ENCODE measurements around the gene STAB1.

STAB1 gene

GRCh38 chr3:52495777-52496602, 852 bp downstream of the STAB1 start:
- TF ChIP-seq CTCF (IDR thresholded peaks at IDR 0.05; ENCODE audit: low read depth, low read length, poor library complexity, severe bottlenecking) (no peak), EZH2phosphoT487 (IDR thresholded peaks at IDR 0.05; ENCODE audit: borderline replicate concordance, low read length) (no peak)
- Histone ChIP-seq H3K27ac (ENCODE audit: low read depth, low read length) (no peak overlapping the region), H4K20me1 (ENCODE audit: control insufficient read depth, insufficient read depth, low read depth, low read length) (no peaks in the 10 kb centered on the region)

GRCh38 chr3:52498137-52499054, 3.3 kb downstream of the STAB1 start:
- Histone ChIP-seq H3K9me2 (replicated peaks; ENCODE audit: control insufficient read depth, low read length) (no peaks in the 10 kb centered on the region), H3K27me3 (ENCODE audit: control insufficient read depth, low read length) (peaks cover 4% of the 10 kb centered on the region; the same call in 1 of the 2 replicates), H3K4me3 (ENCODE audit: low read length) (no peak overlapping the region), H3K4me2 (ENCODE audit: low read length) (no peak overlapping the region), H3K36me3 (ENCODE audit: control insufficient read depth, low read length) (no peaks in the 10 kb centered on the region), H4K20me1 (ENCODE audit: control insufficient read depth, insufficient read depth, low read depth, low read length) (no peaks in the 10 kb centered on the region), H3K9me3 (ENCODE audit: control insufficient read depth, insufficient read depth, low read length) (no peaks in the 10 kb centered on the region), H3K79me2 (ENCODE audit: control insufficient read depth, low read length) (no peaks in the 10 kb centered on the region), H3K4me1 (ENCODE audit: control insufficient read depth, low read length) (no peaks in the 10 kb centered on the region), H3F3A (ENCODE audit: control insufficient read depth, insufficient read depth) (no peaks in the 10 kb centered on the region), H3K27ac (ENCODE audit: low read depth, low read length) (no peak overlapping the region)
- no peak for TF ChIP-seq CTCF (IDR thresholded peaks at IDR 0.05; ENCODE audit: low read depth, low read length, poor library complexity, severe bottlenecking)
- TF ChIP-seq EZH2phosphoT487 (IDR thresholded peaks at IDR 0.05; ENCODE audit: borderline replicate concordance, low read length), result no peak

More at GRCh38 chr3:52495777-52496602, 852 bp downstream of the STAB1 start:
- Histone ChIP-seq H3K79me2 (ENCODE audit: control insufficient read depth, low read length) (no peaks in the 10 kb centered on the region), H3F3A (ENCODE audit: control insufficient read depth, insufficient read depth) (no peaks in the 10 kb centered on the region), H3K36me3 (ENCODE audit: control insufficient read depth, low read length) (peaks cover 19% of the 10 kb centered on the region), H3K4me1 (ENCODE audit: control insufficient read depth, low read length) (no peaks in the 10 kb centered on the region), H3K9me2 (replicated peaks; ENCODE audit: control insufficient read depth, low read length) (no peaks in the 10 kb centered on the region), H3K9me3 (ENCODE audit: control insufficient read depth, insufficient read depth, low read length) (no peaks in the 10 kb centered on the region), H3K27me3 (ENCODE audit: control insufficient read depth, low read length) (peaks cover 4% of the 10 kb centered on the region; the same call in 1 of the 2 replicates), H3K4me2 (ENCODE audit: low read length) (no peak overlapping the region), H3K4me3 (ENCODE audit: low read length) (no peak overlapping the region)

- Histone ChIP-seq H3K9me2 (replicated peaks; ENCODE audit: control insufficient read depth, low read length) (no peaks in the 10 kb centered on the region), H3F3A (ENCODE audit: control insufficient read depth, insufficient read depth) (no peaks in the 10 kb centered on the region), H3K9me3 (ENCODE audit: control insufficient read depth, insufficient read depth, low read length) (no peaks in the 10 kb centered on the region), H3K36me3 (ENCODE audit: control insufficient read depth, low read length) (no peaks in the 10 kb centered on the region), H3K4me3 (ENCODE audit: low read length) (no peak overlapping the region), H3K27ac (ENCODE audit: low read depth, low read length) (no peak overlapping the region), H3K4me2 (ENCODE audit: low read length) (no peak overlapping the region), H3K4me1 (ENCODE audit: control insufficient read depth, low read length) (no peaks in the 10 kb centered on the region), H4K20me1 (ENCODE audit: control insufficient read depth, insufficient read depth, low read depth, low read length) (no peaks in the 10 kb centered on the region), H3K27me3 (ENCODE audit: control insufficient read depth, low read length) (peaks cover 4% of the 10 kb centered on the region; the same call in 1 of the 2 replicates), H3K79me2 (ENCODE audit: control insufficient read depth, low read length) (no peaks in the 10 kb centered on the region)
- TF ChIP-seq EZH2phosphoT487 (IDR thresholded peaks at IDR 0.05; ENCODE audit: borderline replicate concordance, low read length), result no peak
- no peak for TF ChIP-seq CTCF (IDR thresholded peaks at IDR 0.05; ENCODE audit: low read depth, low read length, poor library complexity, severe bottlenecking)
Observed at GRCh38 chr3:52501046-52501445, 5.9 kb downstream of the STAB1 start.
